IMR-90 (cell line): ENCODE results near the gene PKM. TPM values are rescaled to one million over a fixed set of nuclear protein-coding genes. Genes with fewer than 3 reads are reported as not detected.

Experiments used
- ATAC-seq: fragments of 200-7000 bp; cut with Tn5 transposase; 2 replicates; pipeline ENCODE4 v1.9.1; 2020; ENCODE audit warnings: low read depth, mild to moderate bottlenecking, moderate library complexity
- BruUV-seq: library from RNA; stranded (reverse); fragments of 400-500 nt; replicated peaks from 2 replicates; lab custom pipeline; 2021; lab: Mats Ljungman, UMichigan
- CTCF ChIA-PET: fragments of 300-600 bp; formaldehyde crosslinking; extraction: SDS; loops from one replicate; lab custom pipeline; 2021; ENCODE audit warnings: antibody characterized with exemption; lab: Yijun Ruan, JAX
- POLR2A ChIA-PET: fragments of 300-600 bp; sonication (Branson Sonifier 250); formaldehyde crosslinking; loops from one replicate; lab custom pipeline; 2022; ENCODE audit warnings: antibody characterized with exemption; ENCODE audit not compliant: unreplicated experiment; lab: Charles Lee
- DNase-seq: peaks from one replicate; pipeline ENCODE4 v3.0.0; 2013
- H2AFZ ChIP-seq: replicated peaks from 2 replicates; pipeline ENCODE3; 2013; ENCODE audit warnings: low read length, mild to moderate bottlenecking; ENCODE audit not compliant: poor library complexity
- H2AK5ac ChIP-seq: 2 replicates; pipeline ENCODE4 v1.6.1; 2013; ENCODE audit warnings: low read depth, low read length, inconsistent platforms
- H2AK9ac ChIP-seq: replicated peaks from 2 replicates; pipeline ENCODE3; 2013; ENCODE audit warnings: mild to moderate bottlenecking, low read depth, low read length, moderate library complexity; ENCODE audit not compliant: poor library complexity
- H2BK120ac ChIP-seq: 2 replicates; pipeline ENCODE4 v1.6.1; 2013; ENCODE audit warnings: low read depth, low read length, inconsistent platforms
- H2BK15ac ChIP-seq: 3 replicates; pipeline ENCODE4 v1.6.1; 2013; ENCODE audit warnings: low read depth, low read length, inconsistent platforms
- H2BK20ac ChIP-seq: 2 replicates; pipeline ENCODE4 v1.6.1; 2013; ENCODE audit warnings: low read depth, mild to moderate bottlenecking, inconsistent platforms, low read length, moderate library complexity
- H2BK5ac ChIP-seq: 2 replicates; pipeline ENCODE4 v1.6.1; 2013; ENCODE audit warnings: mild to moderate bottlenecking, low read depth, low read length, inconsistent platforms; ENCODE audit not compliant: poor library complexity, severe bottlenecking
- H3K14ac ChIP-seq: replicated peaks from 2 replicates; pipeline ENCODE4 v1.6.1; 2013; ENCODE audit warnings: low read depth, low read length, inconsistent platforms
- H3K18ac ChIP-seq: 2 replicates; pipeline ENCODE4 v1.6.1; 2013; ENCODE audit warnings: low read depth, low read length, control low read depth
- H3K23ac ChIP-seq: 2 replicates; pipeline ENCODE4 v1.6.1; 2013; ENCODE audit warnings: low read depth, low read length, inconsistent platforms
- H3K27ac ChIP-seq: 2 replicates; pipeline ENCODE4 v1.5.1; 2013; ENCODE audit warnings: mild to moderate bottlenecking, control low read depth, low read length; ENCODE audit not compliant: insufficient read depth
- H3K27me3 ChIP-seq: 2 replicates; pipeline ENCODE4 v1.6.1; 2013; ENCODE audit warnings: low read length; ENCODE audit not compliant: control insufficient read depth, insufficient read depth
- H3K36me3 ChIP-seq: 2 replicates; pipeline ENCODE4 v1.6.1; 2013; ENCODE audit warnings: low read length, mixed read lengths; ENCODE audit not compliant: control insufficient read depth, insufficient read depth
- H3K4ac ChIP-seq: 2 replicates; pipeline ENCODE4 v1.6.1; 2013; ENCODE audit warnings: low read depth, low read length, inconsistent platforms
- H3K4me1 ChIP-seq: 2 replicates; pipeline ENCODE4 v1.6.1; 2013; ENCODE audit warnings: low read length, mixed read lengths; ENCODE audit not compliant: control insufficient read depth, insufficient read depth
- H3K4me2 ChIP-seq: 2 replicates; pipeline ENCODE4 v1.6.1; 2013; ENCODE audit warnings: low read depth, mild to moderate bottlenecking, control low read depth, low read length, moderate library complexity
- H3K4me3 ChIP-seq: 2 replicates; pipeline ENCODE4 v1.5.1; 2013; ENCODE audit warnings: low read depth, mild to moderate bottlenecking, control low read depth, low read length, moderate library complexity; ENCODE audit not compliant: insufficient read depth
- H3K56ac ChIP-seq: 2 replicates; pipeline ENCODE4 v1.6.1; 2013; ENCODE audit warnings: low read length, inconsistent platforms; ENCODE audit not compliant: insufficient read depth; ENCODE audit errors: extremely low read depth
- H3K79me1 ChIP-seq, 2 experiments: 2 replicates each; pipeline ENCODE4 v1.6.1; 2013; ENCODE audit warnings: low read length in 2 of 2, inconsistent platforms in 1 of 2, low read depth in 1 of 2
- H3K9ac ChIP-seq: 2 replicates; pipeline ENCODE4 v1.6.1; 2013; ENCODE audit warnings: low read depth, low read length, control low read depth
- H3K9me1 ChIP-seq: 2 replicates; pipeline ENCODE4 v1.6.1; 2013; ENCODE audit warnings: low read length, inconsistent platforms; ENCODE audit not compliant: insufficient read depth
- H3K9me3 ChIP-seq: 2 replicates; pipeline ENCODE4 v1.6.1; 2013; ENCODE audit warnings: low read length; ENCODE audit not compliant: control insufficient read depth, insufficient read depth
- H4K20me1 ChIP-seq: 2 replicates; pipeline ENCODE4 v1.6.1; 2013; ENCODE audit warnings: low read length, inconsistent platforms; ENCODE audit not compliant: insufficient read depth
- H4K5ac ChIP-seq: 2 replicates; pipeline ENCODE4 v1.6.1; 2013; ENCODE audit warnings: mild to moderate bottlenecking, low read depth, low read length, control low read depth
- H4K8ac ChIP-seq, 2 experiments: 2 replicates each; pipeline ENCODE4 v1.6.1; 2013; ENCODE audit warnings: low read depth in 2 of 2, low read length in 2 of 2, control low read depth in 1 of 2, inconsistent platforms in 1 of 2
- H4K91ac ChIP-seq: 2 replicates; pipeline ENCODE4 v1.6.1; 2013; ENCODE audit warnings: low read depth, low read length, inconsistent platforms; ENCODE audit not compliant: insufficient read depth
- BHLHE40 ChIP-seq: fragments of 150-350 bp; IDR thresholded peaks from 2 replicates; pipeline ENCODE4 v1.6.1; 2016; ENCODE audit warnings: mild to moderate bottlenecking, low read depth, low read length
- CEBPB ChIP-seq: IDR thresholded peaks from 2 replicates; pipeline ENCODE4 v1.6.1; 2012; ENCODE audit warnings: low read depth, low read length, improper control_type of control experiment
- CHD1 ChIP-seq: IDR thresholded peaks from 2 replicates; pipeline ENCODE4 v1.6.1; 2012; ENCODE audit warnings: low read depth, low read length, improper control_type of control experiment
- CTCF ChIP-seq: conservative IDR thresholded peaks from 2 replicates; pipeline ENCODE4 v1.5.1; 2012; ENCODE audit warnings: mild to moderate bottlenecking, low read depth, low read length, improper control_type of control experiment
- FOS ChIP-seq: fragments of 150-350 bp; IDR thresholded peaks from 2 replicates; pipeline ENCODE4 v1.6.1; 2016; ENCODE audit warnings: low read depth, low read length
- MAFK ChIP-seq: IDR thresholded peaks from 2 replicates; pipeline ENCODE4 v1.6.1; 2012; ENCODE audit warnings: low read depth, low read length, improper control_type of control experiment
- MAZ ChIP-seq: IDR thresholded peaks from 2 replicates; pipeline ENCODE4 v1.6.1; 2012; ENCODE audit warnings: low read depth, mild to moderate bottlenecking, low read length, improper control_type of control experiment, moderate library complexity, borderline replicate concordance
- MXI1 ChIP-seq: IDR thresholded peaks from 2 replicates; pipeline ENCODE4 v1.6.1; 2012; ENCODE audit warnings: low read depth, mild to moderate bottlenecking, low read length, moderate library complexity, borderline replicate concordance
- NFE2L2 ChIP-seq: fragments of 150-350 bp; IDR thresholded peaks from 2 replicates; pipeline ENCODE4 v1.6.1; 2016; ENCODE audit warnings: low read depth, mild to moderate bottlenecking, low read length
- POLR2A ChIP-seq: IDR thresholded peaks from 2 replicates; pipeline ENCODE4 v1.6.1; 2012; ENCODE audit warnings: mild to moderate bottlenecking, low read depth, low read length
- RAD21 ChIP-seq: IDR thresholded peaks from 2 replicates; pipeline ENCODE4 v1.6.1; 2012; ENCODE audit warnings: low read length, improper control_type of control experiment
- RCOR1 ChIP-seq: IDR thresholded peaks from 2 replicates; pipeline ENCODE4 v1.6.1; 2012; ENCODE audit warnings: mild to moderate bottlenecking, low read length, improper control_type of control experiment; ENCODE audit not compliant: insufficient replicate concordance
- RFX5 ChIP-seq: IDR thresholded peaks from 2 replicates; pipeline ENCODE4 v1.8.0; 2012; ENCODE audit warnings: low read depth, mild to moderate bottlenecking, low read length, moderate library complexity
- SMC3 ChIP-seq: fragments of 150-350 bp; IDR thresholded peaks from 2 replicates; pipeline ENCODE4 v1.6.1; 2016; ENCODE audit warnings: low read depth, mild to moderate bottlenecking, antibody characterized with exemption, low read length, moderate library complexity
- USF2 ChIP-seq: fragments of 150-350 bp; IDR thresholded peaks from 2 replicates; pipeline ENCODE4 v1.6.1; 2017; ENCODE audit warnings: mild to moderate bottlenecking, antibody characterized with exemption, low read length, low read depth
- WGBS, 2 experiments: methylation state at CpG; one replicate each; pipeline versions ENCODE4 v1.1.5 to v1.1.7; 2013; ENCODE audit warnings: missing lambda C conversion rate in 2 of 2; ENCODE audit not compliant: insufficient read length in 1 of 2; ENCODE audit errors: extremely low coverage in 2 of 2; 5-methylcytosine and 5-hydroxymethylcytosine counted together
- dilution Hi-C: fragments of 300-500 bp; cut with HindIII; formaldehyde crosslinking; loops from one replicate; pipeline ENCODE4 v1.14.3; 2018; ENCODE audit warnings: low sequenced_read_pairs; ENCODE audit not compliant: unreplicated experiment
- in situ Hi-C: fragments of 300-500 bp; cut with MboI; formaldehyde crosslinking; loops from 3 replicates; pipeline ENCODE4 v1.14.3; 2019; ENCODE audit warnings: low sequenced_read_pairs, inconsistent platforms, mixed read lengths
- intact Hi-C: fragments of 100-400 bp; cut with micrococcal nuclease; formaldehyde crosslinking; loops from 2 replicates; pipeline ENCODE4 v1.10.0; 2022
- polyA plus RNA-seq, 3 experiments: library from polyadenylated mRNA; depleted of rRNA; stranded (reverse); fragments of >200 nt; gene quantifications; 2 replicates each; pipeline ENCODE4 v1.2.3, GENCODE V29; 2012; ENCODE audit warnings: low replicate concordance in 1 of 3
- total RNA-seq: library from RNA; depleted of rRNA; stranded (reverse); fragments of >200 nt; gene quantifications from 2 replicates; pipeline ENCODE4 v1.2.3, GENCODE V29; 2012
- TF ChIP-seq, protein P1 (sequence below): fragments of 150-350 bp; IDR thresholded peaks from 2 replicates; pipeline ENCODE4 v1.6.1; 2016; ENCODE audit warnings: low read depth, mild to moderate bottlenecking, low read length, moderate library complexity, borderline replicate concordance

Gene PKM
- total and polyA plus RNA-seq, 2 of the 4 experiments (the other 2 are of a cell fraction) = 2,219 to 3,859 TPM

GRCh38 chr15:72154316-72154715 lies 76.7 kb downstream of the PKM start:
- H3K4ac ChIP-seq = no peak overlapping the region
- H3K14ac ChIP-seq = no peak overlapping the region
- no peak overlapping the region for H3K27ac ChIP-seq
- H3K9me1 ChIP-seq = no peaks in the 10 kb centered on the region
- in situ Hi-C loops = loop anchor here (10.0 kb wide), 1 partner anchor 700 kb away; no protein-coding TSS in a partner anchor
- no peaks in the 10 kb centered on the region for H3K79me1 ChIP-seq
- intact Hi-C loops = loop anchor here (10.0 kb wide), 1 partner anchor 310 kb away; no protein-coding TSS in a partner anchor
- ATAC-seq (no peak), DNase-seq (no peak)
- no peak overlapping the region for H3K4me3 ChIP-seq
- no peak overlapping the region for H2BK15ac ChIP-seq
- H2AK9ac ChIP-seq = no peak overlapping the region
- no peak overlapping the region for H4K91ac ChIP-seq
- BruUV-seq = no TSS peak
- no peak overlapping the region for H4K5ac ChIP-seq
- no peak overlapping the region for H2BK5ac ChIP-seq
- H3K4me1 ChIP-seq = peaks cover 8% of the 10 kb centered on the region; the same call in 1 of the 2 replicates
- no peak overlapping the region for H3K56ac ChIP-seq
- H3K23ac ChIP-seq = no peak overlapping the region
- CTCF ChIA-PET = interaction anchor here (0.9 kb wide), 1 partner anchor 374 kb away, joined by 6 read pairs; no protein-coding TSS in a partner anchor
- no peaks in the 10 kb centered on the region for H4K20me1 ChIP-seq
- dilution Hi-C loops = no loop called here
- no peaks in the 10 kb centered on the region for H3K9me3 ChIP-seq
- H3K27me3 ChIP-seq = no peaks in the 10 kb centered on the region
- no peak overlapping the region for H2AK5ac ChIP-seq
- 88% methylated on average over 3 of the region's 7 CpGs; no CpG with 5 or more reads in 1 of the 2 experiments for WGBS, 2 experiments
- no peak overlapping the region for H4K8ac ChIP-seq
- H3K18ac ChIP-seq = no peak overlapping the region
- no peak overlapping the region for H2BK20ac ChIP-seq
- H2BK120ac ChIP-seq = no peak overlapping the region
- no peak for TF ChIP-seq CEBPB
- TF ChIP-seq RAD21 = no peak
- TF ChIP-seq RFX5 = no peak
- no peak for TF ChIP-seq RCOR1
- no peak for TF ChIP-seq FOS
- TF ChIP-seq NFE2L2 = no peak
- TF ChIP-seq CTCF = no peak
- no peak for TF ChIP-seq MXI1
- TF ChIP-seq, protein P1, sequence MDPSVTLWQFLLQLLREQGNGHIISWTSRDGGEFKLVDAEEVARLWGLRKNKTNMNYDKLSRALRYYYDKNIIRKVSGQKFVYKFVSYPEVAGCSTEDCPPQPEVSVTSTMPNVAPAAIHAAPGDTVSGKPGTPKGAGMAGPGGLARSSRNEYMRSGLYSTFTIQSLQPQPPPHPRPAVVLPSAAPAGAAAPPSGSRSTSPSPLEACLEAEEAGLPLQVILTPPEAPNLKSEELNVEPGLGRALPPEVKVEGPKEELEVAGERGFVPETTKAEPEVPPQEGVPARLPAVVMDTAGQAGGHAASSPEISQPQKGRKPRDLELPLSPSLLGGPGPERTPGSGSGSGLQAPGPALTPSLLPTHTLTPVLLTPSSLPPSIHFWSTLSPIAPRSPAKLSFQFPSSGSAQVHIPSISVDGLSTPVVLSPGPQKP = no peak
- no peak for TF ChIP-seq POLR2A
- TF ChIP-seq MAZ = no peak
- no peak for TF ChIP-seq USF2
- TF ChIP-seq CHD1 = no peak
- no peak for TF ChIP-seq SMC3
- TF ChIP-seq MAFK = no peak
- TF ChIP-seq BHLHE40 = no peak
- no peak overlapping the region for H2AFZ ChIP-seq
- no peak overlapping the region for H3K9ac ChIP-seq
- no peaks in the 10 kb centered on the region for H3K36me3 ChIP-seq
- POLR2A ChIA-PET = interaction anchor here (0.6 kb wide), 1 partner anchor 25 kb away, joined by 6 read pairs; no protein-coding TSS in a partner anchor
- H3K4me2 ChIP-seq = no peak overlapping the region
